Activated CD4-positive, alpha-beta T cell treated with anti-CD3 and anti-CD28 coated beads, Interleukin-2, amount 50 U/mL, for 48 hours (primary cell): ENCODE data around the gene MS4A10.
"Not testable (repeated sequence)": the region's sequence is repeated elsewhere in the genome, so short reads cannot be mapped to it uniquely, and the experiment has no call there.

Source experiments
- DNase-seq, 2 experiments: peaks; one replicate each; pipeline ENCODE4 v3.0.0-alpha.2; 2020

The MS4A10 gene

DNA sequence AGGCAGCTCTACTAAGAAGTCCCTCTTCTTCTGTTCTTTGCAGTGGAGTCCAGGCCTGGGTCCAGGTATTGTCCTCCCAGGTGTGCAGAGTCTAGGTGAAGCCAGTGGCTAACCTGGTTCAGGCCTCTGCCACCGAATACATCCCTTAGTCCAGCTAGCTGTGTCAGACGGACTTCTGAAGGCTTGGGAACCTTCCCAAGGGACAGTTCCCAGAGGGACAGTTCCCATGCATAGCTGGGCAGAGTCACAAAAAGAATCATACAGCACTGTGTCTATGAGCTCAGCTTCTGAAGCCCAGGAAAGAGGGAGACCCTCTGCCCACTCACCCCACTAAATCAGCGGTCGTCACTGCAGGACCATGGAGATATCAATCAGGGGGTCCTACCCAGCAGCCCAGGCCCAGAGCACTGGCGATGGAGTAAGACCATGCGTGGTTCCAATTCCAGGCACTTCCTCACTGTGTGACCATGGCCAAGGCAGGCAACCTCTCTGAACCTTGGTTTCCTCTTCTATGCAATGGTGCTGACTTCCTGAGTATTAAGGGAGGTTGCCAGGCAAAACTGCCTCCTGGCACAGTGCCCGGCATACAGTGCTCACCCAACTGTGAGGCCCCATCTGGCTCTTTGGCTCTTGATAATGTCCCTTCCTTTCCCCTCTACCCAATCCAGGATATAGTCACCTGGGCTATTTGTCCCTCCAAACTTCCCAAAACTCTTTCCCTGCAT lies 3.4 kb downstream of the MS4A10 start:
- no peak for DNase-seq

DNA sequence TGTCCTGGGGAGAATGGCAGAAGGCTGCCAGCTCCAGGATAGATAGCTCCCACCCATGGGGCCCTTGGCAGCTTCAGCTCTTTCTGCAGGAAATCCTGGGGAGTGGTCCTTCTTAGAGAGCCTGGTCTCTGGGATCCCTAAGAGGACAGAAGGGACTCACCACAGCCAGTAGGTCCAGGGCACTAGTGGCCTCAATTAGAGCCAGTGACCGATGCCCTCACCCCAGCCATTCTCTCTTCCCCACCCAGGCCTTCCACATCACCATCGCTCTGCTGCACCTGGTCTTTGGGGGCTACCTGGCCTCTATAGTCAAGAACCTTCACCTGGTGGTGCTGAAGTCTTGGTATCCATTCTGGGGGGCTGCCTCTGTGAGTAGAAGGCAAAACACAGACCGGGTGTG lies 5.6 kb downstream of the MS4A10 start:
- no peak for DNase-seq

DNA sequence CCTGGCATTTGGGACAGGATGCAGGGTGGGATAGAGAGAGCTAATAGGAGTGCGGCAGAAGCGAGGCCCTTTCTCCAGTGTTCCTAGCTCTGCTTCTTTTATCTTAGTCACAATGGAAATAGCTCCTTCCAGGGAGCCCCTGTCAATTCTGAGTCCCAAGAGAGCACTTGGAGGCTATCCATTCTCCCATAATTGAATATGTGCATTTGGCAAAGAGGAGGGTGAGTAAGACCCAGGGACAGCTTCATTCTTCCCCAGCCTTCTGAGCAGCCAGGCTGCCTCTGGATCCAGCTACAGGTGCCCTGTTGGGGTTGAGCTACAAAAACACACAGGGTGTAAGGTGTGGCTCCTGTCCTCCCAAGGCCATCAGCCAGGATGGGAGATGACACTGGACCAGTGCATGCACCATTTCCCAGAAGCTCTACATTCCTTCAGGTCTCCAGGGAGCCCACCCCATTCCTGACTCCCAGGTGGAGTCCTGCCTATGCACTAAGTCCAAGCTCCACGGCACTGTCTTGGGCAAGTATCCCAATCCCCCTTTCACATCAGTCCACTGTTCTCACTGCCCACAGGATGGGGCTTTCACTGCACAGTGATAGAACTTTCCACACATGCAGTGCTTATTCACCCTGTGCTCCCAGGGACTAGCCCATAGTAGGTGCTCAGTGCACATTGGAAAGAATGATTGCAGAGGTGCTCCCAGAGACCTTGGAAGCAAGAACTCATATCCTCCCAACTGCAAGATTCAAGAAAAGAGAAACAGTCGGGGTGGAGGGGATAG lies 6.2 kb downstream of the MS4A10 start:
- DNase-seq: no peak

DNA sequence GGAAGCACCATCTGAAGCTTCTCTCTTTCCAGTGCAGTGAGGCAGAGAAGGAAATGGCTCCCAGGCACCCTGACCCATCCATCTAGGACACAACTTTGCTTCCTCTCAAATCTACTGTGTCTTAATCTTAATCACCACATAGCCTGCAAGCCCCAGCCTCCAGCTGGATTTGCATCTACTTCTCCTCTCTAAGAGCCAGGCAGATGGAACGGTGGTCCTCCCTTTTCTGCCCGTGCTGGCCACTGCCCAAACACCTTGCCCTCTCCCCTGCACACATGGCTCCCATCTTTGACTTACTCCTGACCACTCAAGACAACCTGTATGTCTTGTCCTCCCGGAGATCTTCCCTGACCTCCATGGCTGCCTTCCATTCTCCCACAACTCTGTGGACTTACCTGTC lies 7.4 kb downstream of the MS4A10 start:
- DNase-seq: no peak

DNA sequence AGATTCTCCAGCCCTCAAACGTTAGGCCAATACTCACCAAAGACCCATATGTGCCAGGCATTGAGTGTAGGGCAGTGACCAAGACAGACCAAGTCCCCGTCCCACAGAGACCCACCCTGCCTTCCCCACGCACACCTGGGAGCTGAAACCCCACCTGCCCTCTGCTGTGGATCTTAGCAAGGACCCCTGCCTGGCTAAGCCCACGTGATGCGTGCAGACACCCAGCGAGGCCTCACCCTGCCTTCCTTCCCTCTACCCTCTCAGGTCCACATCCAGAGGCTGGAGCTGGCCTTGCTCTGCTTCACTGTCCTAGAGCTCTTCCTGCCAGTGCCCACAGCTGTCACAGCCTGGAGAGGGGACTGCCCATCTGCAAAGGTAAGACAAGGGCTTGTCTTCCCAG lies 10.2 kb downstream of the MS4A10 start:
- no peak for DNase-seq

DNA sequence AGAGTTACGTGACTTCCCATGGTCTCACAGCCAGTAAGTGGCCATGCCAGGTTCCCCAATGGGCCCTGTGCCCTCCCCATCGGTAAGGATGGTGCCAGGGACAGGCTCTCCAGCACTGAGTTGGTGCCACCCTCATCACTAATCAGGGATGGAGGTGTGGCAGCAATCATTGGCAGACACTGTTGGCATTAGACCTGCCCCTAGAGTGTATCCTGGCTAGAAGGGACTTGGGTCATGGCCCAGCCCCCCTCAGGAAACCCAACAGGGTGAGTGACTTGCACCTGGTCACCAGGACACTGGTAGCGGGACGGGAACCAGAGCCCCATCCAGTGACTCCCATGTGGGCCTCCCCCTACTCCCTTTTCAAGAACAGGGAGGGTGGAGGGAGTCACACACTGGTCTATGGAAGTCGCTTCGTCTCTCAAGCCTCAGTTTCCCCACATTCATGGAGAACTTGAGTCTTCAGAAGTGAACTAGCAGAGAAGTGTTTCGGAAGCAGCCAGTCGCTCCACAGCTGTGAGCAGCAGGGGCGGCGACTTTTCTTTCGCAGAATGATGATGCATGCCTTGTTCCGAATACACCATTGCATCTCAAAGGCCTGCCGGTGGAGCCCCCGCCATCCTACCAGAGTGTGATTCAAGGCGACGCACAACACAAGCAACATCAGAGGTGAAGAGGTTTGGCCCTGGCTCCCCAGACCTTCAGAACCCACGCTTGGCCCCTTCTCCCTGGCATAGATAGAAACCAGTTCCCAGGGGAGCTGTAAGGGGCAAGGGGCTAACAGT lies 12.9 kb downstream of the MS4A10 start:
- DNase-seq: no peak

DNA sequence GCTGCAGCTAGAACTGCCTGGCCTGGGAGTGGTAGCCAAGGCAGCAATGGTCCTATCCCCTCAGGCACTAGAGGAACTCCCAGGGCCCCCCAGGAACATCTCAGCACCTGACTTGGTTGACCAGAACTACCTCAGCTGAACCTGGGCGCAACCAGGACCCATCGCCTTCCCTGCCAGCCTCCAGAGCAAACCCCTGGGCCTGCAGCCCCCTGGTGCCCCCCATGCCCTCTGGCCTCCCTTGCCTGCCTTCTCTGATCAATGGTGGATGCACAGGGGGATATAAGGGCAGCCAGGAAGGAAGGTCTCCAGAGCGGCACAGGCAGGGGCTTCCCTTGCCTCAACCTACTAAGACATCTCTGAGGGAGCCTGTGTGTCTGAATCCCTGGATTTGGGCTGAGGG lies 13.5 kb downstream of the MS4A10 start:
- no peak for DNase-seq

DNA sequence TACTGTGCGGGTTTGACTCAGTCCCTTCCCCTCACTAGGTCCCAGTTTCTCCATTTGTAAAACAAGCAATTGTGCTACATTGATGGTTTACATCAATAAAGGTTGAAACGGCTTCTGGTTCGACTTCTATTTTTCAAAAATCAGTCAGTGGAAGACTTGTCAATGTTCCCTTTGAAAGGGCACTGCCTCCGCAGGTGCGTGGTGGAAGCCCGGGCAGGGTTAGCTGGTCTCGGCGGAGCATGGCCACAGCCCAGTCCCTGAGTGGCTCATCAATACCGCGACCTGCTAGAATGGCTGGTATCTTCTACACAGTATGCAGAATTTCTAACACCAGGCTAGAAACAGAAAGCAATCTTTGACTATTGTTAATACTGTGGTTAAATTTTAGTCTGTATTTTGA lies 16.1 kb downstream of the MS4A10 start:
- no peak for DNase-seq

DNA sequence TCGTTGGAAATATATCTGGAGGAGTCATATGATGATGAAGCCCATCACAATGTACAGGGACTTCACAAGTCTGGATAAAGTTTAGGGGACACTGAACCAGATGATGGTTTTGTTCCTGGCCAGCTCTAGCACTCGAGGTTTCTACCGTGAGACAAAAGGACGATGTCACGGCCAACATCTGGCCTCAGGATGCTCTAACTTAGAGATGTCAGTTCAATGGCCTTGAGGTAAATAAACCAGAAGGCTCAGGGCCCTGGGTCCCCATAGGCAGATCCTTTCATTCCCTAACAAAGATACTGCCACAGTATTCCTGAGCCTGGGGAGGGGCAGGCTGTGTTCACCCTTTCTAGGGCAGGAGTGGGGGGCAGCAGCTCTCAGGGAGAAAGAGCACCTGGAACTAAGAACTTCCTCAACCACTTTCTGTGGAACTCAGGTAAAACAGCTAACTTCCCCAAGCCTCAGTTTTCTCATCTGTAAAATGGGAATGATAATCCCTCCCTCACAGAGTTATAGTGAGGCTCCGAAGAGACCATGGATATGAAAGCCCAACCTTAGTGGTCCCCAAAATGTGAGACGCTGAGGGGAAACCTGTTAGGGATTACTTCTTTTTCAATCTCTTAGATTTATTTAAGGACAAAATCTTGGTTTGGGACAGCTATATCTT lies 18.3 kb downstream of the MS4A10 start:
- no peak for DNase-seq

DNA sequence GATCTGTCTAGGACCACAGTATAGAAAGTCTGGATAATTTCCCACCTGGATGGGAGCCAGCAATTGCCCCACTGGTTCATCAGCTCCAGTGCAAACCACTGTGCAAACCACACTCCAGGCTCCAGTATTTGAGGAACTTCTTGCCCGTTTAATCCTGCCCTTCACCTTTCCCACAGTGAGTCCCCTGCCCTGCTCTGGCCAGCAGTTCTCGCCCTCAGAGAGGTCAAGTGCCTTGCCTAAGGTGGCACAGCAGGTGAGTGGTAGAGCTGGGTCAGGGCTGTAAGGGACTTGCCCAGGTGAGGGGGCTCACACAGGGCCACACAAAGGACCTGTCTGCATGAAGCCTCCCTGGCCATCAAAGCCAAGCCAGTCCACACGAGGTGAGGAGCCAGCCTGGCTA lies 24.1 kb downstream of the MS4A10 start:
- no peak for DNase-seq

DNA sequence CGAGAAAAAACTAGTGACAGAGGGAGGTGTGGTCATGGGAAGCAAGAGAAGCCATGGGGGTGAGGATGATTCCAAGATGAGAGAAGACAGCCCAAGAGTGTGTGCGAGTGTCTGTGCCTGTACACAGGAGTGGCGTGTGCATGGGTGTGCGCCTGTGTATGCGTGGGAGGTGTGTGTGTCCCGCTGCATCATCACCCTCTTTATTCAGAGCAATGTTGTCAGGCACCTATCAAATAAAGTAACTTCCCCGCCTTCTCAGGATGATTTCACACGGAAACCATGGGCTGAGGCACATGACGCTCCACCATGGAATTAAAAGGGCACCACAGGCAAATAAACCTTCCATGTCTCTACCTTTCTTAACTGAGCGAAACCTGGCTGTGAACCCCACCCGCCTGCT lies 24.6 kb downstream of the MS4A10 start:
- DNase-seq: no peak

DNA sequence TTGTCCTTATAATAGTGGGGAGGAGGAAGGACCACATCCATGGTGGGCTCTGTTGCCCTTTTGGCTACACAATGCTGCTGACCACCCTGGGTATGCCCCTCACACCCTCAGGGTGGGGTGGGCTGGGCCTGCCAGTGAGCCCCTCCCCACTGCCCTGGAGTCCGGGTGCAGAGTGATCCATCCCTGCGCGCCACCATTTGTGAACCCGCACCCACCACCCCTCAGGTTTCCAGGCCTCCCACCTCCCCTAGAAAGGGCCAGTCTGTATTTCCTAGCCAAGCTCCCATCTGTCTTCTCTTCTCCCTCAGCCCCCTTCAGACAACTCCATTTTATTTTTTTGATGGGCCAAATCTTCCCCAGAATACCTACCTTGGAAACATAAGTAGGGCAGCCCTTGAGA lies 25.0 kb downstream of the MS4A10 start:
- DNase-seq: no peak

DNA sequence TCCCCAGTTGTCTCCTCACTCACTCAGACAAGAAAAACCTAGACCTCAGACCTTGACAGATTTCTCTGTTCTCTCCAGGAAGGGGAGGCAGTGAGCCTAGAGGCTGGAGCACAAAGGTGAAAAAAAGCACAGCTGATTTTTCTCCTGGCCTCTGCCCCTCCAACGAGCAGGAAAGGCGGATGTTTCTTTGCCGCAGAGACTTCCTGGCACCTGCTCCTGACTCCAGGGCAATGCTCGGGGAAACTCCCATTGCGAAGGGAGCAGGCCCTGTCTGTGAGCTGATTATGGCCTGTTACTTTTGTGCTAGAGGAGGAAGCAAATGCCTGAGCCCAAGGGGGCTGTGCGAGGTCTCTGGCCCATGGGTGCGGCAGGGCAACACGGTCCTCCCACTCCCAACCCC lies 25.4 kb downstream of the MS4A10 start:
- no peak for DNase-seq

DNA sequence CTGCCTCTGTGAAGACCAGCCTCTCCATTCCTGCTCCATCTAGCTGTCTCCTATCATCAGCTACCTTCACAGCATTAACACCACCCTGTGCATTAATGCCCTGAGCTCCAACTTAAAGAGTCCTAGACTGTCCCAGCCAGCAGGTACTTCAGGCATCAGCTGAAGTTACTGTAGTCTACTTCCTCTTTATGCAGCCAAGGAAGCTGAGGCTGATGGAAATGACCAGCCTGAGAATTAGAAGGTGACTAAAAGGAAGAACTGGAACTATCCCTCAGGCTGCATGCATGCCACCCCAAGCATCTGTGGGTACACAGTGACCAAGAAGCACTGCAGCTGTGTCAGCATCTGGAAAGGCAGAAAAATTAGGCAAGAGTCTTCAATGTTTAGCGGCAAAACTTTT lies 28.2 kb downstream of the MS4A10 start:
- DNase-seq: no peak

DNA sequence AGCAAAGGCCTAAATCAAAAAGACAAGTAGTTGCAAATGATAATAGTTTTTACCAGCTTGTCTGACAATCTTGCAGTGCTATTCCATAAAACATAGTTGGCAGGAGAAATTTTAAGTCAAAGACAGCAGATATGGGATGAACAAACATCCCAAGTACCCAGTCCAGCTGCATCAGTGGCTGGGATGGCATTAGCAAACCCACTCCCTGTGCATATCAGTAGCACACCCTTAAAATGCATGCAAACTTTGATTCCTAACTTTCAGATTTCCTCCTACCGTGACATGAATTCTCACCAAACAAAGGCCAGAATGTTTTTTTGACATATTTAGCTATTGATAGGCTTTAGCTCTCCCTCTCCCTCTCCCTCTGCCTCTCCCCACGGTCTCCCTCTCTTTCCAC lies 29.0 kb downstream of the MS4A10 start:
- no peak for DNase-seq

DNA sequence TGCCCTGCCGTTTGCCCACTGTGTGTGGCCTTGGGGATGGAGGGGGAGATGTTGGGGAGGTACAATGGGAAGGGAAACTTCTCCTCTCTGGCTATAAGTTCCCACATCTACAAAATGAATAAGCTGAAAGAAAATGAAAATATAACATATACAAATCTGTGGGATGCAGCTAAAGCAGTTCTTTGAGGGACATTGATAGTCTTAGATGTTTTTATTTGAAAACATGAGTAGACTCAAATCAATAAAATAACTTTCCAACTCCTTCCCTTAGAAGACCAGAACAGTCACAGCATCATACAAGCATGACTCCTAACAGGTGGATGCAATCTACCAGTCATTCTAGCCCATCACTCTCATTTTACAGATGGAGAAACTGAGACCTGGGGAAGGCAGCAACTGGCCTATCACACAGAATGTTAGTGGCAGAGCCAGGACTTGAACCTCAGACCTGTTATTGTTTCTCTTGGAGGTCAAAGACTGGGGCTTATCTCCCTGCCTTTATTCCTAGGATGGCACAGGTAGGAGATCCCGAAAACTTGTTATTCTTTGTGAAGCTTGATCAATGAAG lies 31.5 kb downstream of the MS4A10 start:
- DNase-seq: no peak

DNA sequence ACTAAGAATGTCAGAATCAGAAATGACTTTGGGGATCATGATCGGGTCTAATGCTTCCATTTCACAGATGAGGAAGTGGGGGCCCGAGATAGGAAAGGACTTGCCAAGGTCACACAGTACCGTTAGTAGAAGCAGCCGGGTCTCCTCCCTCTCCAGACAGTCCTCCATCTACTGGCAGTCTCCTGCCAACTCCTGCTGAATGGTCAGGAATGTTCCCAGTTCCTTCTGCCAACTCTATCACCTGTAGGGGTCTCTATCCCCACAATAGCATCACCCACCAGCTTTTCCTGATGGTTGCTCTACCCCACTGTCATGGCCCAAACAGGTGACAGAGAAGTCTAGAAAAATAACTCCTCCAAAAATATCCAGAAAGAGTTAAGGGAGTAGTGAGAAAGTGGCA lies 32.9 kb downstream of the MS4A10 start:
- no peak for DNase-seq

DNA sequence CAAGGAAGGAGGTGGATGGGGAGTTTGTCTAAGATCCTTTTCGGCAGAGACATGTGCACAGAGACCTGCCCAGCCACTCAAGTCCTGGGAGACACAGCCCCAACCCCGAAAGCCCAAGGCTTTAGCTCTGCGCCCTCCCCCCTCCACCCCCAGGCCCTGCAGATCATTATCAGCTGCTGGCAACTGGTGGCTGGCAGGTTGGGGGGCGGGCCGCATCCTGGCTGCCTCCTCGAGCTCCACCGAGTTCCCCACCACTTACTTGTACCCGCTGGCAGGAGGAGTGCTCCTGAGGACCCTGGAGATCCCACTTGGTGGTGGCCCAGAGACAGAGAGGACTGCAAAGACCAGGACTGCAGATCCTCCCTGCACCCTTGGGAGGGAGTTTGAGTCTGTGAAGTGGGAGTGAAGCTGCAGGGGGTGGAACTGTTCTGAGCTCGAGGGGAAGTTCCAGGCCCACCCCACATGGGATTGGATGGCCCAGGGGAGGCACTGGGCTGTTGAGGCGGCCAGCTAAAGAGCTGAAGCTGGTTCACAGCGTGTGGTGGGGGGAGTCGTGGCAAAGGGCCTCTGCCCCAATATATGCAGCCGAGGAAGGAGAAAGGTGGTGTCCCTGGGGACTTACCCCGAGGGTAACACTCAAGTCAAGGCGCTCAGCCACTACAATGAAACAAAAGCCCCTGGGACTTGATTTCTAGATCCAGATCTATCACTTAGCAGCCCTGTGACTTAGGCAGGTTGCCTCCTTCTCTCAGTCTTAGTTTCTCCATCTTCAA lies 36.9 kb downstream of the MS4A10 start:
- no peak for DNase-seq

DNA sequence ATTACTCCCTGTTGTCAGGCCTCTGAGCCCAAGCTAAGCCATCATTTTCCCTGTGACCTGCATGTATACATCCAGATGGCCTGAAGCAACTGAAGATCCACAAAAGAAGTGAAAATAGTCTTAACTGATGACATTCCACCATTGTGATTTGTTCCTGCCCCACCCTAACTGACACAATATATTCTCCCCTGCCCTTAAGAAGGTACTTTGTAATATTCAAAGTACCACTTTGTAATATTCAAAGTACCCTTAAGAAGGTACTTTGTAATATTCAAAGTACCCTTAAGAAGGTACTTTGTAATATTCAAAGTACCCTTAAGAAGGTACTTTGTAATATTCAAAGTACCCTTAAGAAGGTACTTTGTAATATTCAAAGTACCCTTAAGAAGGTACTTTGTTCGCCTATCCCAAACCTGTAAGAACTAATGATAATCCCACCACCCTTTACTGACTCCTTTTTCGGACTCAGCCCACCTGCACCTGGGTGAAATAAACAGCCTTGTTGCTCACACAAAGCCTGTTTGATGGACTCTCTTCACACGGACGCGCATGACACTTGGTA lies 38.7 kb downstream of the MS4A10 start:
- DNase-seq: not testable (repeated sequence)

DNA sequence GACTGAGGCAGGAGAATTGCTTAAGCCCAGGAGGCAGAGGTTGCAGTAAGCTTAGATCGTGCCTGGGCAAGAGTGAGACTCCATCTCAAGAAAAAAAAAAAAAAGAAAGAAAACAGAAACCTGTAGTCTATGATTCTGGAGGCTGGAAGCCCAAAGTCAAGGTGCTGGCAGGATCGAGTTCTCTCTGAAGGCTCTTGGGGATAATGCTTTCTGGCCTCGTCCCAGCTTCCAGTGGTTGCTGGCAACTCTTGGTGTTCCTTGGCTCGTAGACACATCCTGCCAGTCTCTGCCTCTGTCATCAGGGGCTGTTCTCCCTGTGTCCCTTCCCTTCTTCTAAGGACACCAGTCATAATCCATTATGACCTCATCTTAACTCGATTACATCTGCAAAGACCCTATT lies 40.0 kb downstream of the MS4A10 start:
- no peak for DNase-seq

DNA sequence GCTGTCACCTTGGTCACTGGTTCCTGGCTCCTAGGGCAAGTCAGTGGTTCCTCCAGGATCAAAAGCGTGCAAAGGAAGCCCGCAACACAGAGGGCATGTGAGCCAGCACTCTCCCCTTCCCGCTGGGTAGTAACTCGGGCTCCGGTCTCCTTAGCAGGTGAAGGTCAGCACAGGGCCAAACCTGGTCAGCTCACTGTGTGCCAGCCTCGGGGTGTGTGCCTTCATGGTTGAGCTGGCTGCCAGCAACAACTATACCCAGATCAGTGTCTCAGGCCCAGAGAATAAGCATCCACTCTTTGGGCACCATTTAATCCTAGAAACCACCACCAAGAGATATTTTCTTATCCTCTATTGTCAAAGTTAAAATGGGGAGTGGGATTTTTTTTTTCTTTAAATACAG lies 40.7 kb downstream of the MS4A10 start:
- DNase-seq: no peak
